CD14-positive monocyte (primary cell): Measurements from ENCODE around the gene SPEM1. TPM values are rescaled to one million over a fixed set of nuclear protein-coding genes. Genes with fewer than 3 reads are reported as not detected.

ENCODE experiments used
- DNase-seq, 3 donors: peaks; one replicate each; pipeline ENCODE4 v3.0.0-alpha.2; 2011 to 2022
- H2AFZ ChIP-seq: 2 replicates; pipeline ENCODE4 v1.6.0; 2012; ENCODE audit warnings: mild to moderate bottlenecking, low read depth, low read length, inconsistent platforms; ENCODE audit not compliant: insufficient read depth, poor library complexity, severe bottlenecking
- H3K27ac ChIP-seq, 2 donors: 1 replicate in 1 of 2; 2 replicates in 1 of 2; pipeline ENCODE4 v1.5.1; 2012 to 2013; ENCODE audit warnings: low read length in 2 of 2, control low read depth in 1 of 2, inconsistent platforms in 1 of 2, low read depth in 1 of 2, mild to moderate bottlenecking in 1 of 2
- H3K27me3 ChIP-seq, 2 donors: one replicate each; pipeline versions ENCODE4 v1.6.0 to v1.6.1; 2011 to 2013; ENCODE audit warnings: low read length in 2 of 2; ENCODE audit not compliant: control insufficient read depth in 2 of 2, insufficient read depth in 2 of 2
- H3K36me3 ChIP-seq, 2 donors: replicated peaks in 1 of 2; 1 replicate in 1 of 2; 2 replicates in 1 of 2; pipeline versions ENCODE4 v1.5.1 to v1.6.1; 2012 to 2013; ENCODE audit warnings: low read length in 2 of 2, control low read depth in 1 of 2, inconsistent platforms in 1 of 2, mild to moderate bottlenecking in 1 of 2; ENCODE audit not compliant: insufficient read depth in 2 of 2, control insufficient read depth in 1 of 2
- H3K4me1 ChIP-seq, 2 donors: 1 replicate in 1 of 2; 2 replicates in 1 of 2; pipeline versions ENCODE4 v1.5.1 to v1.6.1; 2012 to 2013; ENCODE audit warnings: low read length in 2 of 2, control low read depth in 1 of 2, inconsistent platforms in 1 of 2, mild to moderate bottlenecking in 1 of 2, moderate library complexity in 1 of 2; ENCODE audit not compliant: insufficient read depth in 2 of 2, control insufficient read depth in 1 of 2
- H3K4me2 ChIP-seq: replicated peaks from 2 replicates; pipeline ENCODE3; 2012; ENCODE audit warnings: low read length, moderate library complexity, mild to moderate bottlenecking; ENCODE audit not compliant: poor library complexity, severe bottlenecking; ENCODE audit errors: extremely low read depth
- H3K4me3 ChIP-seq, 3 experiments: fragments of 200-600 bp in 1 of 3; sonication (generic) in 1 of 3; replicated peaks in 1 of 3; 1 replicate in 2 of 3; 2 replicates in 1 of 3; pipeline ENCODE4 v1.5.1; 2011 to 2013; ENCODE audit warnings: low read length in 3 of 3, mild to moderate bottlenecking in 3 of 3, control low read depth in 2 of 3, low read depth in 2 of 3, inconsistent platforms in 1 of 3, moderate library complexity in 1 of 3
- H3K79me2 ChIP-seq: 2 replicates; pipeline ENCODE4 v1.6.0; 2012; ENCODE audit warnings: mild to moderate bottlenecking, control low read depth, inconsistent platforms, low read length, moderate library complexity; ENCODE audit not compliant: insufficient read depth
- H3K9ac ChIP-seq: 2 replicates; pipeline ENCODE4 v1.6.0; 2017; ENCODE audit warnings: low read length, mild to moderate bottlenecking; ENCODE audit not compliant: insufficient read depth, poor library complexity, severe bottlenecking
- H3K9me3 ChIP-seq, 2 donors: replicated peaks in 1 of 2; 1 replicate in 1 of 2; 2 replicates in 1 of 2; pipeline versions ENCODE4 v1.5.1 to v1.6.1; 2012 to 2013; ENCODE audit warnings: low read length in 2 of 2, control low read depth in 1 of 2; ENCODE audit not compliant: control insufficient read depth in 1 of 2, insufficient read depth in 1 of 2
- H4K20me1 ChIP-seq: 2 replicates; pipeline ENCODE4 v1.6.0; 2012; ENCODE audit warnings: mild to moderate bottlenecking, low read length, control low read depth, moderate library complexity; ENCODE audit not compliant: insufficient read depth
- H3K27ac Mint-ChIP-seq, 7 donors: one replicate each; pipeline ENCODE4 v1.8.0; 2020; ENCODE audit warnings: mild to moderate bottlenecking in 7 of 7, mixed read lengths in 7 of 7, moderate library complexity in 6 of 7, inconsistent platforms in 2 of 7
- H3K27me3 Mint-ChIP-seq, 3 donors: one replicate each; pipeline ENCODE4 v1.8.0; 2021 to 2022; ENCODE audit warnings: low read depth in 3 of 3, mild to moderate bottlenecking in 3 of 3, mixed read lengths in 3 of 3, moderate library complexity in 3 of 3, inconsistent platforms in 1 of 3
- H3K36me3 Mint-ChIP-seq, 2 donors: one replicate each; pipeline ENCODE4 v1.8.0; 2020; ENCODE audit warnings: mixed read lengths in 2 of 2, inconsistent platforms in 1 of 2, mild to moderate bottlenecking in 1 of 2
- H3K4me1 Mint-ChIP-seq: one replicate; pipeline ENCODE4 v1.8.0; 2020; ENCODE audit warnings: mild to moderate bottlenecking, mixed read lengths
- H3K4me3 Mint-ChIP-seq, 2 donors: one replicate each; pipeline ENCODE4 v1.8.0; 2020; ENCODE audit warnings: mild to moderate bottlenecking in 2 of 2, mixed read lengths in 2 of 2, moderate library complexity in 1 of 2
- H3K9me3 Mint-ChIP-seq, 7 donors: one replicate each; pipeline ENCODE4 v1.8.0; 2020 to 2022; ENCODE audit warnings: mixed read lengths in 7 of 7, mild to moderate bottlenecking in 6 of 7, moderate library complexity in 6 of 7, inconsistent platforms in 2 of 7
- WGBS: methylation state at CpG from one replicate; pipeline ENCODE4 v1.1.5; 2013; ENCODE audit warnings: missing lambda C conversion rate; ENCODE audit not compliant: insufficient coverage; 5-methylcytosine and 5-hydroxymethylcytosine counted together
- intact Hi-C, 2 donors: fragments of 100-400 bp; cut with micrococcal nuclease; formaldehyde crosslinking; loops; one replicate each; pipeline versions ENCODE4 v1.15.0 to v1.15.1; 2023
- polyA plus RNA-seq, 3 donors: library from polyadenylated mRNA; depleted of rRNA in 1 of 3; unstranded in 2 of 3; stranded (reverse) in 1 of 3; fragments of 300-500 nt in 2 of 3; fragments of >200 nt in 1 of 3; fragmentation: Illumina TruSeq in 2 of 3; gene quantifications; 1 replicate in 2 of 3; 2 replicates in 1 of 3; pipeline ENCODE4 v1.2.3, GENCODE V29; 2012 to 2021
- TF ChIP-seq, protein P1 (sequence below): fragments of 200-600 bp; IDR thresholded peaks from one replicate; pipeline ENCODE4 v1.8.0; 2022; ENCODE audit warnings: antibody characterized with exemption, mild to moderate bottlenecking

Gene SPEM1
- polyA plus RNA-seq, 3 donors, result not detected

DNA sequence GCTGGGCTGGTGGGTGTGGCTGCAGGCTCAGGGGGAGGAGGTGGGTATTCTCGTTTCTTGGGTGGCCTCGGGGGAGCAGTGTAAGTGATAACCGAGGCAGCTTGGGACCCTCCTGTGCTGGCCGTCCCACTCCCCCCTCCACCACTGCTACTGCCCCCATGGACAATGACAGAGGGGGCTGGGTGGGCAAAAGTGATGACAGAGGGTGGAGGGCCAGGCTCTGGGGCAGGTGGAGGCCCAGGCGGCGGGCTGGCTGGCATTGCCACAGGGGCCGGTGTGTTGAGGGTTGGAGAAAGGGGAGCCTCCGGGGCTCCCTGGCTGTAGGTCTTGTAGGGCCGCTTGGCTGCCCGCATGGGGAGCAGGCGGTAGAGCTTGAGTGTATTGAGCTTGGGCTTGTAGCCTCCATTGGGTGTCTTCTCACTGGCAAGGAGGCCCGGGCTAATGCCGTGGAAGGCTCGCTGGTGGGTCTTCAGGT, 43.3 kb downstream of the SPEM1 start:
- no peaks in the 10 kb centered on the region for H3K27me3 ChIP-seq
- H3K27me3 Mint-ChIP-seq, result no peaks in the 10 kb centered on the region
- TF ChIP-seq, protein P1, sequence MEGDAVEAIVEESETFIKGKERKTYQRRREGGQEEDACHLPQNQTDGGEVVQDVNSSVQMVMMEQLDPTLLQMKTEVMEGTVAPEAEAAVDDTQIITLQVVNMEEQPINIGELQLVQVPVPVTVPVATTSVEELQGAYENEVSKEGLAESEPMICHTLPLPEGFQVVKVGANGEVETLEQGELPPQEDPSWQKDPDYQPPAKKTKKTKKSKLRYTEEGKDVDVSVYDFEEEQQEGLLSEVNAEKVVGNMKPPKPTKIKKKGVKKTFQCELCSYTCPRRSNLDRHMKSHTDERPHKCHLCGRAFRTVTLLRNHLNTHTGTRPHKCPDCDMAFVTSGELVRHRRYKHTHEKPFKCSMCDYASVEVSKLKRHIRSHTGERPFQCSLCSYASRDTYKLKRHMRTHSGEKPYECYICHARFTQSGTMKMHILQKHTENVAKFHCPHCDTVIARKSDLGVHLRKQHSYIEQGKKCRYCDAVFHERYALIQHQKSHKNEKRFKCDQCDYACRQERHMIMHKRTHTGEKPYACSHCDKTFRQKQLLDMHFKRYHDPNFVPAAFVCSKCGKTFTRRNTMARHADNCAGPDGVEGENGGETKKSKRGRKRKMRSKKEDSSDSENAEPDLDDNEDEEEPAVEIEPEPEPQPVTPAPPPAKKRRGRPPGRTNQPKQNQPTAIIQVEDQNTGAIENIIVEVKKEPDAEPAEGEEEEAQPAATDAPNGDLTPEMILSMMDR, result no peak
- DNase-seq, result no peak
- H3K27ac Mint-ChIP-seq, result peak overlapping the region in 1 of 7 donors; percentile 18
- H3K4me1 Mint-ChIP-seq, result peaks cover 19% of the 10 kb centered on the region
- H3K79me2 ChIP-seq, result peaks cover 2% of the 10 kb centered on the region
- intact Hi-C loops, result no loop called here
- peaks cover 22 to 27% of the 10 kb centered on the region in 2 donors for H3K36me3 ChIP-seq
- no peak overlapping the region for H3K4me2 ChIP-seq
- peaks cover 21 to 24% of the 10 kb centered on the region in 2 donors for H3K4me1 ChIP-seq
- H3K4me3 Mint-ChIP-seq, result no peak overlapping the region
- 99% methylated on average over 9 of the region's 14 CpGs for WGBS
- no peak overlapping the region for H3K4me3 ChIP-seq
- no peaks in the 10 kb centered on the region for H3K9me3 ChIP-seq
- peaks cover 16 to 38% of the 10 kb centered on the region in 2 donors for H3K36me3 Mint-ChIP-seq
- no peaks in the 10 kb centered on the region for H4K20me1 ChIP-seq
- no peak overlapping the region for H2AFZ ChIP-seq
- H3K9me3 Mint-ChIP-seq, result no peaks in the 10 kb centered on the region
- H3K9ac ChIP-seq, result no peak overlapping the region
- no peak overlapping the region for H3K27ac ChIP-seq

GRCh38 chr17:7464081-7464480, 44.0 kb downstream of the SPEM1 start:
- Histone ChIP-seq H3K27ac (no peak overlapping the region), H3K27me3 (no peaks in the 10 kb centered on the region), H3K4me1 (peaks cover 21 to 24% of the 10 kb centered on the region in 2 donors), H3K4me2 (no peak overlapping the region), H3K36me3 (peaks cover 22 to 33% of the 10 kb centered on the region in 2 donors), H3K4me3 (no peak overlapping the region), H3K9me3 (no peaks in the 10 kb centered on the region), H3K79me2 (peaks cover 9% of the 10 kb centered on the region), H4K20me1 (no peaks in the 10 kb centered on the region), H2AFZ (no peak overlapping the region), H3K9ac (no peak overlapping the region)
- intact Hi-C loops, result no loop called here
- 100% methylated on average over 4 of the region's 9 CpGs for WGBS
- TF ChIP-seq, protein P1, result no peak
- peak overlapping the region in 1 of 7 donors; percentile 18 for H3K27ac Mint-ChIP-seq
- peaks cover 19% of the 10 kb centered on the region for H3K4me1 Mint-ChIP-seq
- no peaks in the 10 kb centered on the region for H3K9me3 Mint-ChIP-seq
- DNase-seq, result no peak
- H3K36me3 Mint-ChIP-seq, result peaks cover 20 to 38% of the 10 kb centered on the region in 2 donors
- H3K27me3 Mint-ChIP-seq, result no peaks in the 10 kb centered on the region
- no peak overlapping the region for H3K4me3 Mint-ChIP-seq
